Lung (tissue), 12 donors: ENCODE data around the gene CLCN2. TPM values are rescaled to one million over a fixed set of nuclear protein-coding genes. Genes with fewer than 3 reads are reported as not detected.

Source experiments
- ATAC-seq: fragments of 200-7000 bp; cut with Tn5 transposase; one replicate; pipeline ENCODE4 v1.9.1; 2020; ENCODE audit warnings: moderate number of reproducible peaks; ENCODE audit not compliant: insufficient read depth, low FRiP score
- DNase-seq, 3 donors: peaks; one replicate each; pipeline ENCODE4 v3.0.0-alpha.2; 2013 to 2017
- H3K27ac ChIP-seq, 2 donors: one replicate each; pipeline ENCODE4 v1.5.1; 2013; ENCODE audit warnings: mild to moderate bottlenecking in 2 of 2, moderate library complexity in 2 of 2, control low read depth in 1 of 2, inconsistent platforms in 1 of 2, low read depth in 1 of 2, low read length in 1 of 2
- H3K27me3 ChIP-seq, 3 donors: one replicate each; pipeline ENCODE4 v1.5.1; 2013; ENCODE audit warnings: low read length in 2 of 3; ENCODE audit not compliant: control insufficient read depth in 3 of 3, insufficient read depth in 3 of 3
- H3K36me3 ChIP-seq, 4 donors: one replicate each; pipeline ENCODE4 v1.5.1; 2013; ENCODE audit warnings: low read length in 4 of 4, mild to moderate bottlenecking in 1 of 4, moderate library complexity in 1 of 4; ENCODE audit not compliant: control insufficient read depth in 4 of 4, insufficient read depth in 4 of 4
- H3K4me1 ChIP-seq, 5 donors: one replicate each; pipeline ENCODE4 v1.5.1; 2013; ENCODE audit warnings: low read length in 5 of 5, mild to moderate bottlenecking in 2 of 5, moderate library complexity in 1 of 5; ENCODE audit not compliant: control insufficient read depth in 5 of 5, insufficient read depth in 5 of 5
- H3K4me3 ChIP-seq: one replicate; pipeline ENCODE4 v1.5.1; 2013; ENCODE audit warnings: mild to moderate bottlenecking, control low read depth, moderate library complexity
- H3K9ac ChIP-seq, 2 donors: one replicate each; pipeline ENCODE4 v1.5.1; 2013; ENCODE audit warnings: low read length in 2 of 2, control low read depth in 1 of 2; ENCODE audit not compliant: insufficient read depth in 1 of 2
- H3K9me3 ChIP-seq, 4 donors: one replicate each; pipeline ENCODE4 v1.5.1; 2013; ENCODE audit warnings: low read length in 3 of 4, mild to moderate bottlenecking in 1 of 4, moderate library complexity in 1 of 4; ENCODE audit not compliant: control insufficient read depth in 4 of 4, insufficient read depth in 3 of 4
- CTCF ChIP-seq: IDR thresholded peaks from 2 replicates; pipeline ENCODE4 v1.5.1; 2012; ENCODE audit warnings: mild to moderate bottlenecking; ENCODE audit errors: control extremely low read depth, extremely low read depth
- WGBS, 2 donors: extraction: QIAGEN DNeasy Blood & Tissue Kit; methylation state at CpG; one replicate each; pipeline ENCODE4 v1.1.7; 2013; 5-methylcytosine and 5-hydroxymethylcytosine counted together
- polyA plus RNA-seq, 2 donors: library from polyadenylated mRNA; stranded (reverse); fragments of 200-250 nt; gene quantifications; one replicate each; pipeline ENCODE4 v1.2.1, GENCODE V29; 2013
- total RNA-seq, 2 donors: library from RNA; depleted of rRNA in 1 of 2; stranded (reverse); fragments of >200 nt in 1 of 2; gene quantifications; one replicate each; pipeline ENCODE4 v1.2.1, GENCODE V29; 2014 to 2021
- donor health status: control.
- donor health status: control.
- donor health status: Bipolar disorder and iron deficiency.
- donor health status: healthy.
- donor health status: DM: yes; HTN: yes; CAD: no.

CLCN2 gene
- total and polyA plus RNA-seq, 4 donors: 2.7 to 8.7 (median 5.4) TPM

GRCh38 chr3:184358124-184358767, 3.2 kb downstream of the CLCN2 start:
- Histone ChIP-seq H3K27me3 (no peaks in the 10 kb centered on the region), H3K9ac (no peak overlapping the region), H3K4me1 (peaks cover 0 to 19% (median 8%) of the 10 kb centered on the region in 5 donors), H3K27ac (no peak overlapping the region), H3K4me3 (no peak overlapping the region), H3K36me3 (peaks cover 0 to 13% (median 4%) of the 10 kb centered on the region in 4 donors), H3K9me3 (no peaks in the 10 kb centered on the region)
- DNase-seq (no peak), ATAC-seq (no peak)
- WGBS, 2 donors: 94 to 96% methylated on average over 12 of the region's 12 CpGs
- TF ChIP-seq CTCF: no peak

DNA sequence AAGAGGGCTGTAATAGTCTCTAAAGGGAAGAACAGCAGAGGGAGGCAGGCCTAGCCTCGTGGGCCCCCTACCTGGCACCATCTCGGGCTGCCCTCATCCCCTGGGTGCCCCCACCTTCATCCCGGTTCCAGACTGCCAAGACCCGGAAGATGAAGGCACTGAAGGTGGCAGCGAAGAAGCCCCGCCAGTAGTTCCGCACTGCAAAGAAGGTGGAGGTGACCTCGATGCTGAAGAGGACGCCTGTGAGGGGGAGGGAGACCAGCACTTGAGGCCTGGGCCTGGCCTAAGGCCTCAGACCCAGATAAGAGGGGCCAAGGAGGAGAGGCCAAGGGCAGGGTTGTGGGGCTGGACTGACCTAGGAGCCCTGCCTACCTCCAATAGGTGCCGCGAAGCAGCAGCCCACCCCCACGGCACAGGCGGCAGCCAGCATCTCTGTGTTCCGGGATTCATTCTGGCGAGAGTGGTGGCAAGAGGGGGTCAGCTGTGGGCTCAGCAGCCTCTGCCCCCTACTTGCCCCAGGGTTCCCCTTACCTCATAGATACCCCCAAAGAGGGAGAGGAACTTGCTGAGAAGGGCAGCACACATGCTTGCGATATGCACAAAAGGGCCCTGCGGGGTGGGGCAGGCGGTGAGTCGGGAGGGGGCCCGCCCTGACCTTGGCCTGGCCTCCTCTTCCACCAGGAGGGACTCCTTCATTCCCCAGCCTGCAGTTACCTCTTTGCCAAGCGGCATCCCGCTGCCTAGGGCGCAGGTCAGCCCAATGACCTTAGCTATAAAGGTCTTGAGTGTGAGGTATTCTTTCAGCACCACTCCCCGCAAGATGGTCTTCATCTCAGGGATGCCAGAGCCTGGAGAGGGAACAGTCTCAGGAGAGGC, 3.9 kb downstream of the CLCN2 start:
- Histone ChIP-seq H3K4me1 (peaks cover 0 to 19% (median 8%) of the 10 kb centered on the region in 5 donors), H3K4me3 (no peak overlapping the region), H3K9me3 (no peaks in the 10 kb centered on the region), H3K36me3 (peaks cover 0 to 13% (median 4%) of the 10 kb centered on the region in 4 donors), H3K9ac (no peak overlapping the region), H3K27me3 (no peaks in the 10 kb centered on the region), H3K27ac (no peak overlapping the region)
- 92 to 93% methylated on average over 24 of the region's 24 CpGs for WGBS, 2 donors
- TF ChIP-seq CTCF: no peak
- DNase-seq (no peak), ATAC-seq (no peak)

DNA sequence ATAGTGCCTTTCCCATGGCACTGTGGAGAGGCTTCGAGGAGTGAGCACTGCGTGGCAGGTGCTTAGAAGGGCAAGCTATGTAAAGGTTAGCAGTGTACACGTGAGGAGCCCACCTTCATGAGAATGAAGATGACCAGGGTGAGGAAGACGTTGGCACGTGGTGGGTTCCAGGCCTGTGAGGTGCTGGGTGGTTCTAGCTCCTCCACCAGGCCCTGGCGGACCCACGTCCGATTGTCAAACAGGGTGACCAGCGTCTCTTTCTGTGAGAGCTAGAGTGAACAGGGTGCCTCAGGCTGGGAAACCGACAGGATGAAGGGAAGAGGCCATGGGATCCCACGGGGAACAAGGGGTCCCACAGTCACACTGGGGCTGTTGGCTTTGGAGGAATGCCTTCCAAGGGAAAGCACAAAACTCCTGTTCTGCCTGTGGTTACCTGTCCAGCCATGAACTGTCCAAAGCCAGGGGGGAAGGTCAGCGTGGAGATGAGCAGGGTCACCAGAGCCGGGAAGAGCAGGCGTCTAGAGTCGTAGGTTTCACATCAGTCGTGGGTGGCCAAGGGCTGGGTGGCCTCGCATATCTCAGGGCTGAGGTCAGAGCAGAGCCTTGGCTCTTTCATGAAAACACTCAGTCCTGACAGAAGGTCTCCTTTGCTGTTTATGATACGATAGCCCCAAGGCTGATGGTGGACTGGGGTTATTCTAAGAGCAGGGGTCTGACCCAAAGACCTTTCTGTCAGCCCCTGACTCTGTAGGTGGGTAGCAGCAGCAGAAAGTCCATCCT, 6.0 kb downstream of the CLCN2 start:
- Histone ChIP-seq H3K9me3 (no peaks in the 10 kb centered on the region), H3K36me3 (peaks cover 0 to 13% (median 6%) of the 10 kb centered on the region in 4 donors), H3K4me3 (no peak overlapping the region), H3K27me3 (no peaks in the 10 kb centered on the region), H3K4me1 (peaks cover 0 to 21% (median 3%) of the 10 kb centered on the region in 5 donors), H3K27ac (no peak overlapping the region), H3K9ac (no peak overlapping the region)
- WGBS, 2 donors: 89 to 95% methylated on average over 18 of the region's 18 CpGs
- ATAC-seq: no peak
- no peak for TF ChIP-seq CTCF
- no peak for DNase-seq
